PC-3 (cell line): ENCODE measurements around the gene ECHDC3.

Experiments used
- CTCF ChIP-seq: fragments of 300-600 bp; sonication (generic); conservative IDR thresholded peaks from 2 replicates; pipeline ENCODE4 v1.5.1; 2017; ENCODE audit warnings: antibody characterized with exemption, low read depth, mild to moderate bottlenecking, low read length
- EZH2 ChIP-seq: fragments of 300-600 bp; sonication (generic); IDR thresholded peaks from one replicate; pipeline ENCODE4 v1.6.1; 2017; ENCODE audit warnings: antibody characterized with exemption, mild to moderate bottlenecking, low read length; ENCODE audit not compliant: unreplicated experiment

- TF ChIP-seq CTCF (no peak), EZH2 (no peak)
These were observed 41.3 kb downstream of the ECHDC3 start for GRCh38 chr10:11783558-11783865.
